OCI-LY1 (cell line): ENCODE data around the gene LRRC66.
A peak's percentile ranks its signal among the peaks of the same experiment; 100 is the strongest.

Experiments
- H2AFZ ChIP-seq: fragments of 200-600 bp; sonication (generic), shearing (Covaris generic); 2 replicates; pipeline ENCODE4 v1.6.0; 2014; ENCODE audit warnings: antibody characterized with exemption, mild to moderate bottlenecking, low read length
- H3F3A ChIP-seq: fragments of 200-600 bp; sonication (generic), shearing (Covaris generic); 2 replicates; pipeline ENCODE4 v1.6.0; 2014; ENCODE audit warnings: mild to moderate bottlenecking, antibody characterized with exemption, low read length, moderate library complexity; ENCODE audit not compliant: insufficient read depth
- H3K27ac ChIP-seq: fragments of 200-600 bp; sonication (generic); 2 replicates; pipeline ENCODE4 v1.5.1; 2014; ENCODE audit warnings: low read length, mixed run types, mild to moderate bottlenecking, low read depth; ENCODE audit not compliant: poor library complexity, severe bottlenecking
- H3K27me3 ChIP-seq: fragments of 200-600 bp; sonication (generic); 2 replicates; pipeline ENCODE4 v1.6.0; 2014; ENCODE audit warnings: antibody characterized with exemption, mild to moderate bottlenecking, low read length, moderate library complexity; ENCODE audit not compliant: insufficient read depth
- H3K36me3 ChIP-seq: fragments of 200-600 bp; sonication (generic); 2 replicates; pipeline ENCODE4 v1.6.1; 2014; ENCODE audit warnings: mild to moderate bottlenecking, antibody characterized with exemption, low read length, moderate library complexity, mixed read lengths; ENCODE audit not compliant: insufficient read depth
- H3K4me1 ChIP-seq: fragments of 200-600 bp; sonication (generic); 2 replicates; pipeline ENCODE4 v1.5.1; 2014; ENCODE audit warnings: mild to moderate bottlenecking, low read length, moderate library complexity; ENCODE audit not compliant: insufficient read depth, severe bottlenecking
- H3K4me2 ChIP-seq: fragments of 200-600 bp; sonication (generic), shearing (Covaris generic); 2 replicates; pipeline ENCODE4 v1.6.1; 2014; ENCODE audit warnings: low read length
- H3K4me3 ChIP-seq: fragments of 200-600 bp; sonication (generic); 2 replicates; pipeline ENCODE4 v1.5.1; 2014; ENCODE audit warnings: low read length, low read depth, mild to moderate bottlenecking, mixed read lengths; ENCODE audit not compliant: poor library complexity, severe bottlenecking
- H3K79me2 ChIP-seq: fragments of 200-600 bp; shearing (Covaris generic); 2 replicates; pipeline ENCODE4 v1.6.1; 2016; ENCODE audit warnings: mixed run types, low read length, mixed read lengths; ENCODE audit not compliant: insufficient read depth
- H3K9ac ChIP-seq: fragments of 200-600 bp; sonication (generic), shearing (Covaris generic); 2 replicates; pipeline ENCODE4 v1.6.1; 2014; ENCODE audit warnings: mild to moderate bottlenecking, low read length, mixed read lengths
- H3K9me2 ChIP-seq: fragments of 200-600 bp; sonication (generic), shearing (Covaris generic); 2 replicates; pipeline ENCODE4 v1.6.1; 2014; ENCODE audit warnings: low read depth, mild to moderate bottlenecking, low read length, mixed read lengths
- H3K9me3 ChIP-seq: fragments of 200-600 bp; shearing (Covaris generic); 2 replicates; pipeline ENCODE4 v1.6.1; 2014; ENCODE audit warnings: low read length, mixed read lengths
- H4K20me1 ChIP-seq: fragments of 200-600 bp; sonication (generic), shearing (Covaris generic); 2 replicates; pipeline ENCODE4 v1.6.0; 2016; ENCODE audit warnings: mild to moderate bottlenecking, low read length; ENCODE audit not compliant: insufficient read depth
- EZH2 ChIP-seq: fragments of 200-600 bp; sonication (generic), shearing (Covaris generic); IDR thresholded peaks from 2 replicates; pipeline ENCODE4 v1.8.0; 2017; ENCODE audit warnings: borderline replicate concordance, mixed run types, mild to moderate bottlenecking, antibody characterized with exemption, low read length, moderate library complexity, mixed read lengths
- TF ChIP-seq, protein P1 (sequence below): fragments of 200-600 bp; sonication (generic), shearing (Covaris generic); IDR thresholded peaks from 2 replicates; pipeline ENCODE4 v1.5.1; 2017; ENCODE audit warnings: mild to moderate bottlenecking, antibody characterized with exemption, low read length, moderate library complexity, mixed read lengths

LRRC66 gene

DNA sequence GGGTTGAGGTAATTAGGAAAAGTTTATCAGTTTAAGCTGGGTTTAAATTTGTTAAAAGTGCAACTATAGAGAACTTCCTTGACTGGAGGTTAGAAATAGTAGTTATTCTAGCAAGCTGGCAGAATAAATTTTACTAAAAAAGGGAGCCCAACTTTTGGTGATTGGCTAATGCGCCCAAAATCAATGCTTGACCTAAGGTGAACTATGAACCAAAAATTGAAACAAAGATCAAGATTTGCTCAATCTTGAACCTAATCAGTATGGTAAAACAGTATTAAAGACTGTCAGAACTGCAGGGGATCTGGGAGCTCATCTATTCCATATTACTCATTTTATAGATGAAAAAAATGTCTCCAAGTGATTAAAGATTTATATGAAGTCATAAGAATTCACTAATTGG is 24.9 kb upstream of the LRRC66 start:
- Histone ChIP-seq H2AFZ (no peak overlapping the region), H3K36me3 (no peaks in the 10 kb centered on the region), H3K79me2 (no peaks in the 10 kb centered on the region), H3K9me2 (no peaks in the 10 kb centered on the region), H3K27ac (no peak overlapping the region), H3F3A (no peaks in the 10 kb centered on the region), H3K4me1 (no peaks in the 10 kb centered on the region), H3K27me3 (no peaks in the 10 kb centered on the region), H3K9me3 (no peaks in the 10 kb centered on the region), H3K9ac (no peak overlapping the region), H3K4me3 (no peak overlapping the region), H4K20me1 (no peaks in the 10 kb centered on the region), H3K4me2 (no peak overlapping the region)
- TF ChIP-seq EZH2, result no peak
- TF ChIP-seq, protein P1, sequence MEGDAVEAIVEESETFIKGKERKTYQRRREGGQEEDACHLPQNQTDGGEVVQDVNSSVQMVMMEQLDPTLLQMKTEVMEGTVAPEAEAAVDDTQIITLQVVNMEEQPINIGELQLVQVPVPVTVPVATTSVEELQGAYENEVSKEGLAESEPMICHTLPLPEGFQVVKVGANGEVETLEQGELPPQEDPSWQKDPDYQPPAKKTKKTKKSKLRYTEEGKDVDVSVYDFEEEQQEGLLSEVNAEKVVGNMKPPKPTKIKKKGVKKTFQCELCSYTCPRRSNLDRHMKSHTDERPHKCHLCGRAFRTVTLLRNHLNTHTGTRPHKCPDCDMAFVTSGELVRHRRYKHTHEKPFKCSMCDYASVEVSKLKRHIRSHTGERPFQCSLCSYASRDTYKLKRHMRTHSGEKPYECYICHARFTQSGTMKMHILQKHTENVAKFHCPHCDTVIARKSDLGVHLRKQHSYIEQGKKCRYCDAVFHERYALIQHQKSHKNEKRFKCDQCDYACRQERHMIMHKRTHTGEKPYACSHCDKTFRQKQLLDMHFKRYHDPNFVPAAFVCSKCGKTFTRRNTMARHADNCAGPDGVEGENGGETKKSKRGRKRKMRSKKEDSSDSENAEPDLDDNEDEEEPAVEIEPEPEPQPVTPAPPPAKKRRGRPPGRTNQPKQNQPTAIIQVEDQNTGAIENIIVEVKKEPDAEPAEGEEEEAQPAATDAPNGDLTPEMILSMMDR, result no peak

DNA sequence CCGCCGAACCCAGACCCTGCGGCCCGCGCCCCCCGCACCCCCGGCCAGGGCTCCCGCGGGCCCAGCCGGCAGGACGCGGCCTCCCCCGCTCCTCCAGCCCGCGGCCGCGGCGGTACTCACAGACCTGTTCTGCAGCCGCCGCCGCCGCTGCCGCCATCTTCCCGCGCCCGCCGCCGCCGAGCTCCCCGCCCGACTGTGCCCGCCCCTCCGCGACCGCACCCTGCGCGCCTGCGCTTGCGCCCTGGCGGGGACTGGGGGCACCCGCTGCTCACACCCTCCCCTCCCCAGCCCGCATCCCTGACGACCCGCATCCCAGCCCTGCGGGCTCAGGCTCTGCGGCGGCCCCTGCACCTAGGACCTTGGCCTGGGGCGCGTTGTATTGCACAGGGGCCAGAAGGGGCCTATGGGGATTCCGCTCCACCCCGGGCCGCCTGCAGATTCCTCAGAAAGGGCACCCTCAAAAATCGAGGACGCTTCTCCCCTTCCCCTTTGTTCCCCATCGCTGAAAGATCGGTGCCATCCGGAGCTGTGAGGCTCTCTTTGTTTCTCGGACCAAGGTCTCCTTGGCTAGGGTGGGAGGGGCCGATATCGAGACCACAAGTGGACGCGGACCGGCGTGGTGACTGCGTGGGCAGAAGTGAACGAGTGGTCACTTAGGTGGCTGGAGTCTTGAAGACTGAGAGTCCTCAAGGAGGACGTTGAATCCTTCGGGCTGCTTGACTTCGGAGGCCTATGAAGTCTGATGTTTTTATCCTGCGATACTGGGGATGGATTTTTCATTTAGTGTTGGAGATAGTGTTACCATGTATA is 18.1 kb upstream of the LRRC66 start, which contains the start of gene SGCB:
SGCB (minus strand) TSS at position 197 of the 810 bp plus-strand sequence; CDS start at position 157, 40 bp downstream.
- Histone ChIP-seq H3K4me1 (peaks cover 27% of the 10 kb centered on the region), H3K4me3 (peak within 1 kb of the TSS; percentile 85), H3K9me3 (no peaks in the 10 kb centered on the region), H3K9me2 (no peaks in the 10 kb centered on the region), H3K9ac (peak within 1 kb of the TSS; percentile 74), H2AFZ (peak within 1 kb of the TSS; percentile 99), H4K20me1 (no peaks in the 10 kb centered on the region), H3K79me2 (peaks cover 3% of the 10 kb centered on the region; the same call in 1 of the 2 replicates), H3K4me2 (peak within 1 kb of the TSS; percentile 83), H3K27ac (no peak within 1 kb of the TSS), H3F3A (no peaks in the 10 kb centered on the region), H3K27me3 (no peaks in the 10 kb centered on the region), H3K36me3 (no peaks in the 10 kb centered on the region)
- TF ChIP-seq, protein P1, result no peak
- TF ChIP-seq EZH2, result no peak

DNA sequence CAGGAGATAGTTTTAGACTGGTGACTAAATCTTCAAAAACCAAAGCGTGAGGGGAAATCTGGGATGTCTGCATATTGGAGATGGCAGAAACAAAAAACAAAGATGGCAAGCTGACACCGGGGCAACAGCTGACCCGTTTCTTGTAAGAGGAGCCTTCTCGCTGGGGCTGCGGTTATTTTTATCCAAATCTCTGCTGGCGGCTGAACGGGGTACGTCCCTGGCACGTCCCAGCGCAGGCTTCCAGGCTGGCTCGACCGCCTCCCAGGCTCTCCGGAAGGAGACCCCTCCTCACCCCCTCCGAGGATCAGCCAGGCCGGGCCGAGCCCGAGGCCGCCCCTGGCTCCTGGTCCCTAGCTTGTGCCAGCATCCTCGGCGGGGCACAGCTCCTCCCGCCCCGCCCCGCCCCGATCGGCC is 17.5 kb upstream of the LRRC66 start:
- peak overlapping the region; percentile 74 for H3K9ac ChIP-seq
- H3K79me2 ChIP-seq, result peaks cover 3% of the 10 kb centered on the region; the same call in 1 of the 2 replicates
- H2AFZ ChIP-seq, result 0 out of 2 replicates have a peak overlapping the region, but pooled peaks have one; percentile 23
- H3K9me3 ChIP-seq, result no peaks in the 10 kb centered on the region
- H3K27me3 ChIP-seq, result no peaks in the 10 kb centered on the region
- TF ChIP-seq EZH2, result no peak
- TF ChIP-seq, protein P1, result no peak
- H3K27ac ChIP-seq, result no peak overlapping the region
- H3K4me3 ChIP-seq, result peak overlapping the region; percentile 85
- no peaks in the 10 kb centered on the region for H3K36me3 ChIP-seq
- H3K4me2 ChIP-seq, result peak overlapping the region; percentile 68
- H3K9me2 ChIP-seq, result no peaks in the 10 kb centered on the region
- H4K20me1 ChIP-seq, result no peaks in the 10 kb centered on the region
- H3F3A ChIP-seq, result no peaks in the 10 kb centered on the region
- peaks cover 27% of the 10 kb centered on the region for H3K4me1 ChIP-seq
